HepG2 (cell line): Measurements from ENCODE around the gene SLC6A6. TPM values are rescaled to one million over a fixed set of nuclear protein-coding genes. Genes with fewer than 3 reads are reported as not detected.

Source experiments
- ARID3A ChIP-seq: IDR thresholded peaks from 2 replicates; pipeline ENCODE4 v1.6.1; 2012; ENCODE audit warnings: low read depth, low read length, improper control_type of control experiment
- KDM1A ChIP-seq: IDR thresholded peaks from 2 replicates; pipeline ENCODE4 v1.6.1; 2016; ENCODE audit warnings: missing compliant biosample characterization
- KLF6 ChIP-seq: IDR thresholded peaks from 2 replicates; pipeline ENCODE4 v1.8.0; 2016; ENCODE audit warnings: missing biosample characterization, missing genetic modification reagents
- SNAPC4 ChIP-seq: sonication (generic); formaldehyde crosslinking; IDR thresholded peaks from 2 replicates; pipeline ENCODE4 v1.4.0; 2020; ENCODE audit warnings: mild to moderate bottlenecking, missing genetic modification reagents
- ZMYM3 ChIP-seq: sonication (generic); formaldehyde crosslinking; IDR thresholded peaks from 2 replicates; pipeline ENCODE4 v1.5.1; 2020; ENCODE audit warnings: mild to moderate bottlenecking, missing genetic modification reagents
- ZNF781 ChIP-seq: sonication (generic); formaldehyde crosslinking; IDR thresholded peaks from 2 replicates; pipeline ENCODE4 v1.5.1; 2020; ENCODE audit warnings: borderline replicate concordance, mild to moderate bottlenecking, missing genetic modification reagents; ENCODE audit errors: not compliant biosample characterization
- polyA plus RNA-seq, 8 experiments: library from polyadenylated mRNA; depleted of rRNA in 3 of 8; stranded (reverse) in 7 of 8; unstranded in 1 of 8; fragments of >200 nt; fragmentation: Illumina TruSeq in 4 of 8; extraction: Trizol in 4 of 8; gene quantifications; 2 replicates each; pipeline versions ENCODE4 v1.2.1 to v1.2.3, GENCODE V29; 2011 to 2016; ENCODE audit warnings: low read depth in 4 of 8, missing spikeins in 1 of 8, mixed read lengths in 1 of 8; ENCODE audit not compliant: insufficient read depth in 1 of 8
- total RNA-seq, 5 experiments: library from RNA; depleted of rRNA; stranded (reverse); fragments of >200 nt; fragmentation: Illumina TruSeq; extraction: Trizol; gene quantifications; 2 replicates each; pipeline ENCODE4 v1.2.3, GENCODE V29; 2016; ENCODE audit warnings: low read depth in 1 of 5
- TF ChIP-seq, protein P1 (sequence below): sonication (generic); formaldehyde crosslinking; IDR thresholded peaks from 2 replicates; pipeline ENCODE4 v1.4.0; 2020; ENCODE audit warnings: missing genetic modification reagents
- TF ChIP-seq, protein P2 (sequence below): sonication (generic); formaldehyde crosslinking; IDR thresholded peaks from 2 replicates; pipeline ENCODE4 v1.4.0; 2020; ENCODE audit warnings: missing genetic modification reagents, borderline replicate concordance

SLC6A6 gene
- total and polyA plus RNA-seq, 2 of the 13 experiments (the other 11 are each of a cell fraction or from before 2014, with no cell fraction given) = 14.1 to 20.7 TPM

- TF ChIP-seq SNAPC4 (CRISPR knock-in tag) (no peak), ZMYM3 (CRISPR knock-in tag) (peak; percentile 83), KDM1A (peak; percentile 66; the same call in 1 of the 2 replicates), KLF6 (CRISPR knock-in tag) (no peak), ARID3A (no peak), ZNF781 (CRISPR knock-in tag) (no peak)
- TF ChIP-seq, protein P1, sequence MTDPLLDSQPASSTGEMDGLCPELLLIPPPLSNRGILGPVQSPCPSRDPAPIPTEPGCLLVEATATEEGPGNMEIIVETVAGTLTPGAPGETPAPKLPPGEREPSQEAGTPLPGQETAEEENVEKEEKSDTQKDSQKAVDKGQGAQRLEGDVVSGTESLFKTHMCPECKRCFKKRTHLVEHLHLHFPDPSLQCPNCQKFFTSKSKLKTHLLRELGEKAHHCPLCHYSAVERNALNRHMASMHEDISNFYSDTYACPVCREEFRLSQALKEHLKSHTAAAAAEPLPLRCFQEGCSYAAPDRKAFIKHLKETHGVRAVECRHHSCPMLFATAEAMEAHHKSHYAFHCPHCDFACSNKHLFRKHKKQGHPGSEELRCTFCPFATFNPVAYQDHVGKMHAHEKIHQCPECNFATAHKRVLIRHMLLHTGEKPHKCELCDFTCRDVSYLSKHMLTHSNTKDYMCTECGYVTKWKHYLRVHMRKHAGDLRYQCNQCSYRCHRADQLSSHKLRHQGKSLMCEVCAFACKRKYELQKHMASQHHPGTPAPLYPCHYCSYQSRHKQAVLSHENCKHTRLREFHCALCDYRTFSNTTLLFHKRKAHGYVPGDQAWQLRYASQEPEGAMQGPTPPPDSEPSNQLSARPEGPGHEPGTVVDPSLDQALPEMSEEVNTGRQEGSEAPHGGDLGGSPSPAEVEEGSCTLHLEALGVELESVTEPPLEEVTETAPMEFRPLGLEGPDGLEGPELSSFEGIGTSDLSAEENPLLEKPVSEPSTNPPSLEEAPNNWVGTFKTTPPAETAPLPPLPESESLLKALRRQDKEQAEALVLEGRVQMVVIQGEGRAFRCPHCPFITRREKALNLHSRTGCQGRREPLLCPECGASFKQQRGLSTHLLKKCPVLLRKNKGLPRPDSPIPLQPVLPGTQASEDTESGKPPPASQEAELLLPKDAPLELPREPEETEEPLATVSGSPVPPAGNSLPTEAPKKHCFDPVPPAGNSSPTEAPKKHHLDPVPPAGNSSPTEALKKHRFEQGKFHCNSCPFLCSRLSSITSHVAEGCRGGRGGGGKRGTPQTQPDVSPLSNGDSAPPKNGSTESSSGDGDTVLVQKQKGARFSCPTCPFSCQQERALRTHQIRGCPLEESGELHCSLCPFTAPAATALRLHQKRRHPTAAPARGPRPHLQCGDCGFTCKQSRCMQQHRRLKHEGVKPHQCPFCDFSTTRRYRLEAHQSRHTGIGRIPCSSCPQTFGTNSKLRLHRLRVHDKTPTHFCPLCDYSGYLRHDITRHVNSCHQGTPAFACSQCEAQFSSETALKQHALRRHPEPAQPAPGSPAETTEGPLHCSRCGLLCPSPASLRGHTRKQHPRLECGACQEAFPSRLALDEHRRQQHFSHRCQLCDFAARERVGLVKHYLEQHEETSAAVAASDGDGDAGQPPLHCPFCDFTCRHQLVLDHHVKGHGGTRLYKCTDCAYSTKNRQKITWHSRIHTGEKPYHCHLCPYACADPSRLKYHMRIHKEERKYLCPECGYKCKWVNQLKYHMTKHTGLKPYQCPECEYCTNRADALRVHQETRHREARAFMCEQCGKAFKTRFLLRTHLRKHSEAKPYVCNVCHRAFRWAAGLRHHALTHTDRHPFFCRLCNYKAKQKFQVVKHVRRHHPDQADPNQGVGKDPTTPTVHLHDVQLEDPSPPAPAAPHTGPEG (CRISPR knock-in tag) = no peak
- TF ChIP-seq, protein P2, sequence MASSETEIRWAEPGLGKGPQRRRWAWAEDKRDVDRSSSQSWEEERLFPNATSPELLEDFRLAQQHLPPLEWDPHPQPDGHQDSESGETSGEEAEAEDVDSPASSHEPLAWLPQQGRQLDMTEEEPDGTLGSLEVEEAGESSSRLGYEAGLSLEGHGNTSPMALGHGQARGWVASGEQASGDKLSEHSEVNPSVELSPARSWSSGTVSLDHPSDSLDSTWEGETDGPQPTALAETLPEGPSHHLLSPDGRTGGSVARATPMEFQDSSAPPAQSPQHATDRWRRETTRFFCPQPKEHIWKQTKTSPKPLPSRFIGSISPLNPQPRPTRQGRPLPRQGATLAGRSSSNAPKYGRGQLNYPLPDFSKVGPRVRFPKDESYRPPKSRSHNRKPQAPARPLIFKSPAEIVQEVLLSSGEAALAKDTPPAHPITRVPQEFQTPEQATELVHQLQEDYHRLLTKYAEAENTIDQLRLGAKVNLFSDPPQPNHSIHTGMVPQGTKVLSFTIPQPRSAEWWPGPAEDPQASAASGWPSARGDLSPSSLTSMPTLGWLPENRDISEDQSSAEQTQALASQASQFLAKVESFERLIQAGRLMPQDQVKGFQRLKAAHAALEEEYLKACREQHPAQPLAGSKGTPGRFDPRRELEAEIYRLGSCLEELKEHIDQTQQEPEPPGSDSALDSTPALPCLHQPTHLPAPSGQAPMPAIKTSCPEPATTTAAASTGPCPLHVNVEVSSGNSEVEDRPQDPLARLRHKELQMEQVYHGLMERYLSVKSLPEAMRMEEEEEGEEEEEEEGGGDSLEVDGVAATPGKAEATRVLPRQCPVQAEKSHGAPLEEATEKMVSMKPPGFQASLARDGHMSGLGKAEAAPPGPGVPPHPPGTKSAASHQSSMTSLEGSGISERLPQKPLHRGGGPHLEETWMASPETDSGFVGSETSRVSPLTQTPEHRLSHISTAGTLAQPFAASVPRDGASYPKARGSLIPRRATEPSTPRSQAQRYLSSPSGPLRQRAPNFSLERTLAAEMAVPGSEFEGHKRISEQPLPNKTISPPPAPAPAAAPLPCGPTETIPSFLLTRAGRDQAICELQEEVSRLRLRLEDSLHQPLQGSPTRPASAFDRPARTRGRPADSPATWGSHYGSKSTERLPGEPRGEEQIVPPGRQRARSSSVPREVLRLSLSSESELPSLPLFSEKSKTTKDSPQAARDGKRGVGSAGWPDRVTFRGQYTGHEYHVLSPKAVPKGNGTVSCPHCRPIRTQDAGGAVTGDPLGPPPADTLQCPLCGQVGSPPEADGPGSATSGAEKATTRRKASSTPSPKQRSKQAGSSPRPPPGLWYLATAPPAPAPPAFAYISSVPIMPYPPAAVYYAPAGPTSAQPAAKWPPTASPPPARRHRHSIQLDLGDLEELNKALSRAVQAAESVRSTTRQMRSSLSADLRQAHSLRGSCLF = no peak
Observed at GRCh38 chr3:14404631-14405359, 2.4 kb downstream of the SLC6A6 start (continued).
